ENCODE measurements around the gene IQGAP2.

Gene IQGAP2

GRCh38 chr5:76471987-76472334 is 68.9 kb downstream of the IQGAP2 start:
- DNase-seq (ENCODE audit: low read depth in 1 of 2, low spot score in 1 of 2), result no peak
- TF ChIP-seq JUND (IDR thresholded peaks at IDR 0.05; ENCODE audit: low read depth), result no peak
- in situ Hi-C loops (cut with HindIII; ENCODE audit: low pct_unique_long_range_greater_than_20kb, low sequenced_read_pairs), result no loop called here

- TF ChIP-seq JUND (IDR thresholded peaks at IDR 0.05; ENCODE audit: low read depth), result no peak
- in situ Hi-C loops (cut with HindIII; ENCODE audit: low pct_unique_long_range_greater_than_20kb, low sequenced_read_pairs), result no loop called here
- no peak for DNase-seq (ENCODE audit: low read depth in 1 of 2, low spot score in 1 of 2)
Observed at GRCh38 chr5:76472335-76473008, 69.4 kb downstream of the IQGAP2 start.

- TF ChIP-seq JUND (IDR thresholded peaks at IDR 0.05; ENCODE audit: low read depth), result no peak
Observed at GRCh38 chr5:76473009-76473336, 69.9 kb downstream of the IQGAP2 start.

GRCh38 chr5:76473661-76474060 is 70.6 kb downstream of the IQGAP2 start:
- no peak for DNase-seq (ENCODE audit: low read depth in 1 of 2, low spot score in 1 of 2)
- in situ Hi-C loops (cut with HindIII; ENCODE audit: low pct_unique_long_range_greater_than_20kb, low sequenced_read_pairs), result no loop called here
- no peak for TF ChIP-seq JUND (IDR thresholded peaks at IDR 0.05; ENCODE audit: low read depth)

More at GRCh38 chr5:76473009-76473336, 69.9 kb downstream of the IQGAP2 start:
- no peak for DNase-seq (ENCODE audit: low read depth in 1 of 2, low spot score in 1 of 2)
- in situ Hi-C loops (cut with HindIII; ENCODE audit: low pct_unique_long_range_greater_than_20kb, low sequenced_read_pairs), result no loop called here

- in situ Hi-C loops (cut with HindIII; ENCODE audit: low pct_unique_long_range_greater_than_20kb, low sequenced_read_pairs), result no loop called here
- no peak for TF ChIP-seq JUND (IDR thresholded peaks at IDR 0.05; ENCODE audit: low read depth)
- DNase-seq (ENCODE audit: low read depth in 1 of 2, low spot score in 1 of 2), result no peak
Observed at GRCh38 chr5:76474377-76474776, 71.3 kb downstream of the IQGAP2 start.

- DNase-seq (ENCODE audit: low read depth in 1 of 2, low spot score in 1 of 2), result no peak
- in situ Hi-C loops (cut with HindIII; ENCODE audit: low pct_unique_long_range_greater_than_20kb, low sequenced_read_pairs), result no loop called here
- no peak for TF ChIP-seq JUND (IDR thresholded peaks at IDR 0.05; ENCODE audit: low read depth)
Observed at GRCh38 chr5:76475385-76475784, 72.3 kb downstream of the IQGAP2 start.

GRCh38 chr5:76475936-76476335 is 72.9 kb downstream of the IQGAP2 start:
- no peak for DNase-seq (ENCODE audit: low read depth in 1 of 2, low spot score in 1 of 2)
- in situ Hi-C loops (cut with HindIII; ENCODE audit: low pct_unique_long_range_greater_than_20kb, low sequenced_read_pairs), result no loop called here
- no peak for TF ChIP-seq JUND (IDR thresholded peaks at IDR 0.05; ENCODE audit: low read depth)

GRCh38 chr5:76476474-76477038 is 73.5 kb downstream of the IQGAP2 start:
- in situ Hi-C loops (cut with HindIII; ENCODE audit: low pct_unique_long_range_greater_than_20kb, low sequenced_read_pairs), result no loop called here
- DNase-seq (ENCODE audit: low read depth in 1 of 2, low spot score in 1 of 2), result no peak
- no peak for TF ChIP-seq JUND (IDR thresholded peaks at IDR 0.05; ENCODE audit: low read depth)

GRCh38 chr5:76477061-76477460 is 74.0 kb downstream of the IQGAP2 start:
- DNase-seq (ENCODE audit: low read depth in 1 of 2, low spot score in 1 of 2), result no peak
- in situ Hi-C loops (cut with HindIII; ENCODE audit: low pct_unique_long_range_greater_than_20kb, low sequenced_read_pairs), result no loop called here
- TF ChIP-seq JUND (IDR thresholded peaks at IDR 0.05; ENCODE audit: low read depth), result no peak

GRCh38 chr5:76477571-76477970 is 74.5 kb downstream of the IQGAP2 start:
- TF ChIP-seq JUND (IDR thresholded peaks at IDR 0.05; ENCODE audit: low read depth), result no peak
- in situ Hi-C loops (cut with HindIII; ENCODE audit: low pct_unique_long_range_greater_than_20kb, low sequenced_read_pairs), result no loop called here
- DNase-seq (ENCODE audit: low read depth in 1 of 2, low spot score in 1 of 2), result no peak

- in situ Hi-C loops (cut with HindIII; ENCODE audit: low pct_unique_long_range_greater_than_20kb, low sequenced_read_pairs), result no loop called here
- no peak for DNase-seq (ENCODE audit: low read depth in 1 of 2, low spot score in 1 of 2)
- TF ChIP-seq JUND (IDR thresholded peaks at IDR 0.05; ENCODE audit: low read depth), result no peak
Observed at GRCh38 chr5:76479281-76479680, 76.2 kb downstream of the IQGAP2 start.

- no peak for DNase-seq (ENCODE audit: low read depth in 1 of 2, low spot score in 1 of 2)
- in situ Hi-C loops (cut with HindIII; ENCODE audit: low pct_unique_long_range_greater_than_20kb, low sequenced_read_pairs), result no loop called here
- TF ChIP-seq JUND (IDR thresholded peaks at IDR 0.05; ENCODE audit: low read depth), result no peak
Observed at GRCh38 chr5:76479973-76480667, 77.0 kb downstream of the IQGAP2 start.

GRCh38 chr5:76482984-76483383 is 79.9 kb downstream of the IQGAP2 start:
- in situ Hi-C loops (cut with HindIII; ENCODE audit: low pct_unique_long_range_greater_than_20kb, low sequenced_read_pairs), result no loop called here
- DNase-seq (ENCODE audit: low read depth in 1 of 2, low spot score in 1 of 2), result no peak
- TF ChIP-seq JUND (IDR thresholded peaks at IDR 0.05; ENCODE audit: low read depth), result no peak
